ENCODE results near the gene EFCAB11. TPM values are rescaled to one million over a fixed set of nuclear protein-coding genes. Genes with fewer than 3 reads are reported as not detected.

The EFCAB11 gene
- total and polyA plus RNA-seq, 2 of the 8 experiments (the other 6 are each of a cell fraction or from before 2014, with no cell fraction given) = 6.8 to 12.8 TPM

DNA sequence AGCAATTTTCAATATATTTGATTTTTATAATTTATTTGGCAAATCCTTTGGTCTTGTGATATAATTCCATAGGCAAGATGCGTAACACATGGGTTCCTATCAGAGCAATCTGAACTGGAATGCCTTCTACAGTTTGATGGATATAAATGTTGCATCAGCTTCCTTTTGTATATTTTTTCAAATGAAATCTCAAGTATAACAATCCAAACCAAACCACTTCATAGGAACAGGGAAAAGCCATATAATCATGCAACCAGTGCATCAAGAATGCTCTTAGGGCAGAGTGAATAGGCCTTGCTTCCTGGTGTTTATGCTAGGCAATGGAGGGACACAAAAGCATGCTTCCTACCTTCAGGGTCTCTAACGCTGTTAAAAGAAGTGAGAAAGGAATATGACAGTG, 34.5 kb downstream of the EFCAB11 start:
- CTCF ChIA-PET (ENCODE audit: partially characterized antibody) = interaction anchor here (0.6 to 2.0 kb wide), 3 partner anchors 19 to 136 kb away, joined by 3 to 5 read pairs (median 4); no protein-coding TSS in a partner anchor
- DNase-seq (ENCODE audit: low read depth in 1 of 2, low spot score in 2 of 2) = no peak
- no peak for FAIRE-seq

More for the DNA sequence above, 34.5 kb downstream of the EFCAB11 start:
- H4K91ac ChIP-seq (replicated peaks; ENCODE audit: insufficient read length, low read length) = no peak overlapping the region
- no peaks in the 10 kb centered on the region for H3K9me3 ChIP-seq (ENCODE audit: insufficient read depth in 2 of 2, low read depth in 1 of 2, low read length in 1 of 2)
- H3K27me3 ChIP-seq (replicated peaks in 1 of 4; ENCODE audit: control insufficient read depth in 3 of 4, extremely low read depth in 1 of 4, insufficient read depth in 3 of 4, low read length in 3 of 4) = no peaks in the 10 kb centered on the region
- no peak overlapping the region for H3K14ac ChIP-seq (ENCODE audit: insufficient read length)
- H3K4me1 ChIP-seq (replicated peaks in 1 of 4; ENCODE audit: control insufficient read depth in 3 of 4, insufficient read depth in 4 of 4, low read length in 3 of 4) = peaks cover 0 to 2% (median 0%) of the 10 kb centered on the region in 4 experiments; a peak in 2 of 7 replicates
- no peak for TF ChIP-seq KDM1A (IDR thresholded peaks at IDR 0.05; ENCODE audit: borderline replicate concordance, low read length)
- no peak overlapping the region for H2BK20ac ChIP-seq (ENCODE audit: low read length)
- no peaks in the 10 kb centered on the region for H3K79me1 ChIP-seq (ENCODE audit: low read depth, low read length)
- no peaks in the 10 kb centered on the region for H3K79me2 ChIP-seq (ENCODE audit: control insufficient read depth in 1 of 2, insufficient read depth in 2 of 2, low read length in 2 of 2)
- no peak overlapping the region for H2BK12ac ChIP-seq (ENCODE audit: low read depth, low read length)
- no peak overlapping the region for H4K5ac ChIP-seq (ENCODE audit: insufficient read length, low read depth, low read length)
- no peak overlapping the region for H3K18ac ChIP-seq (ENCODE audit: extremely low read depth, low read length)
- no peak overlapping the region for H3K4ac ChIP-seq (replicated peaks; ENCODE audit: insufficient read length, low read depth, low read length)
- no peak overlapping the region for H2BK5ac ChIP-seq (ENCODE audit: low read depth, low read length)
- H4K20me1 ChIP-seq (replicated peaks in 1 of 2; ENCODE audit: control insufficient read depth in 1 of 2, insufficient read depth in 2 of 2, low read length in 2 of 2) = no peaks in the 10 kb centered on the region
- H3K9ac ChIP-seq (replicated peaks in 1 of 4; ENCODE audit: extremely low read depth in 1 of 4, low read depth in 3 of 4, low read length in 3 of 4) = no peak overlapping the region
- H3K23me2 ChIP-seq (ENCODE audit: low read depth, low read length) = no peaks in the 10 kb centered on the region; the same call in 1 of the 2 replicates
- H3K23ac ChIP-seq (ENCODE audit: insufficient read length) = no peak overlapping the region
- no peaks in the 10 kb centered on the region; a peak in 1 of 8 replicates for H3K36me3 ChIP-seq (ENCODE audit: control insufficient read depth in 2 of 4, insufficient read depth in 4 of 4, low read length in 3 of 4)
- no peak overlapping the region for H2AFZ ChIP-seq (ENCODE audit: low read length)
- H2BK120ac ChIP-seq (replicated peaks; ENCODE audit: low read depth, low read length) = no peak overlapping the region
- 89% methylated on average over 2 of the region's 2 CpGs; no CpG with 5 or more reads in 1 of the 2 experiments for WGBS, 2 experiments (ENCODE audit: extremely low coverage in 1 of 2, insufficient coverage in 1 of 2, insufficient read length in 1 of 2, insufficient replicate concordance in 2 of 2, low coverage in 1 of 2, low lambda C conversion rate in 2 of 2, missing lambda C conversion rate in 1 of 2)
- H3K4me3 ChIP-seq (ENCODE audit: extremely low read depth in 1 of 4, insufficient read depth in 2 of 4, low read depth in 3 of 4, low read length in 4 of 4) = no peak overlapping the region
- H3K4me2 ChIP-seq (ENCODE audit: insufficient read depth in 1 of 2, low read depth in 2 of 2, low read length in 2 of 2) = no peak overlapping the region
- no peak overlapping the region for H3K56ac ChIP-seq (replicated peaks; ENCODE audit: insufficient read length, low read depth, low read length)
- POLR2A ChIA-PET (ENCODE audit: partially characterized antibody) = interaction anchor here (0.8 to 1.0 kb wide), 2 partner anchors 35 to 89 kb away, joined by 3 read pairs; partner anchors contain the start of gene TDP1
- no peak overlapping the region for H2AK5ac ChIP-seq (ENCODE audit: low read depth, low read length)
- no peak overlapping the region for H2BK15ac ChIP-seq (ENCODE audit: low read length)
- no peak overlapping the region for H3K27ac ChIP-seq (ENCODE audit: low read depth, low read length)
- no peak overlapping the region for H4K8ac ChIP-seq (ENCODE audit: extremely low read depth, insufficient read depth, low read length)
